SH-SY5Y (cell line): ENCODE data around the gene ZNRF1.

ENCODE experiments used
- GATA2 ChIP-seq: IDR thresholded peaks from 2 replicates; pipeline ENCODE4 v1.6.1; 2011; ENCODE audit warnings: mild to moderate bottlenecking, low read depth, low read length
- GATA3 ChIP-seq: IDR thresholded peaks from 2 replicates; pipeline ENCODE4 v1.6.1; 2011; ENCODE audit warnings: low read depth, mild to moderate bottlenecking, low read length, moderate library complexity

Gene ZNRF1

GRCh38 chr16:75121949-75122568 is 123.2 kb downstream of the ZNRF1 start:
- TF ChIP-seq GATA2 (no peak), GATA3 (no peak)

- TF ChIP-seq GATA3 (no peak), GATA2 (no peak)
Measured at GRCh38 chr16:75122609-75123008, 123.8 kb downstream of the ZNRF1 start.

- TF ChIP-seq GATA3 = no peak
- no peak for TF ChIP-seq GATA2
Measured at GRCh38 chr16:75127713-75128415, 129.0 kb downstream of the ZNRF1 start.

- TF ChIP-seq GATA3 = no peak
- TF ChIP-seq GATA2 = no peak
Measured at GRCh38 chr16:75130150-75130771, 131.4 kb downstream of the ZNRF1 start.

GRCh38 chr16:75131081-75131480 is 132.3 kb downstream of the ZNRF1 start:
- no peak for TF ChIP-seq GATA2
- TF ChIP-seq GATA3 = no peak

GRCh38 chr16:75138233-75138632 is 139.4 kb downstream of the ZNRF1 start:
- TF ChIP-seq GATA3 (no peak), GATA2 (no peak)

GRCh38 chr16:75138636-75139035 is 139.8 kb downstream of the ZNRF1 start:
- no peak for TF ChIP-seq GATA3
- no peak for TF ChIP-seq GATA2

- TF ChIP-seq GATA2 = no peak
- TF ChIP-seq GATA3 = no peak
Measured at GRCh38 chr16:75139498-75139897, 140.7 kb downstream of the ZNRF1 start.

GRCh38 chr16:75143941-75144340 is 145.1 kb downstream of the ZNRF1 start:
- TF ChIP-seq GATA3 = no peak
- TF ChIP-seq GATA2 = no peak

GRCh38 chr16:75147968-75148310 is 149.1 kb downstream of the ZNRF1 start:
- TF ChIP-seq GATA2 (no peak), GATA3 (no peak)

GRCh38 chr16:75148311-75149195 is 149.7 kb downstream of the ZNRF1 start, which contains the start of gene ZFP1:
Gene ZFP1, plus strand, starts transcription at chr16:75148524. Its CDS starts 4,428 bp downstream, at chr16:75152952.
- TF ChIP-seq GATA2 (no peak; the same call in 1 of the 2 replicates), GATA3 (no peak)

GRCh38 chr16:75151798-75152197 is 153.0 kb downstream of the ZNRF1 start:
- TF ChIP-seq GATA2 (no peak), GATA3 (no peak)

- TF ChIP-seq GATA2 = no peak
- no peak for TF ChIP-seq GATA3
Measured at GRCh38 chr16:75152635-75153034, 153.8 kb downstream of the ZNRF1 start.

GRCh38 chr16:75160386-75160785 is 161.6 kb downstream of the ZNRF1 start:
- TF ChIP-seq GATA2 (no peak), GATA3 (no peak)
